Mucosa of descending colon (tissue), 3 donors: ENCODE measurements around the gene TMEM86B. TPM values are rescaled to one million over a fixed set of nuclear protein-coding genes. Genes with fewer than 3 reads are reported as not detected.
A peak's percentile ranks its signal among the peaks of the same experiment; 100 is the strongest.

Experiments used
- ATAC-seq: fragments of 200-7000 bp; cut with Tn5 transposase; one replicate; pipeline ENCODE4 v1.9.1; 2020; ENCODE audit warnings: mild to moderate bottlenecking, moderate library complexity
- DNase-seq, 3 donors: peaks; one replicate each; pipeline ENCODE4 v3.0.0-alpha.2; 2020
- H3K36me3 ChIP-seq: fragments of 200-600 bp; one replicate; pipeline ENCODE4 v1.8.0; 2021; ENCODE audit warnings: low read depth, mild to moderate bottlenecking
- H3K4me1 ChIP-seq: fragments of 200-600 bp; one replicate; pipeline ENCODE4 v1.8.0; 2021; ENCODE audit warnings: low read depth, mild to moderate bottlenecking
- H3K4me3 ChIP-seq: fragments of 200-600 bp; one replicate; pipeline ENCODE4 v1.8.0; 2021; ENCODE audit warnings: mild to moderate bottlenecking
- H3K9me3 ChIP-seq: fragments of 200-600 bp; one replicate; pipeline ENCODE4 v1.8.0; 2021; ENCODE audit warnings: mild to moderate bottlenecking
- intact Hi-C, 2 donors: fragments of 100-400 bp; cut with DNase I in 1 of 2; cut with micrococcal nuclease in 1 of 2; formaldehyde crosslinking; loops; one replicate each; pipeline versions ENCODE4 v1.11.0 to v1.11.1; 2022; cut with DNase I, micrococcal nuclease
- total RNA-seq, 3 donors: library from RNA; stranded (reverse); fragmentation: NEBNext Ultra II Directional in 2 of 3; extraction: Animal tissue kit (Norgen Biotek cat#: 25700) in 2 of 3; gene quantifications; one replicate each; pipeline versions ENCODE4 v1.2.1 to v1.2.4, GENCODE V29; 2021 to 2023
- TF ChIP-seq, protein P1 (sequence below): fragments of 200-600 bp; IDR thresholded peaks from one replicate; pipeline ENCODE4 v1.8.0; 2022; ENCODE audit warnings: antibody characterized with exemption, mild to moderate bottlenecking
- donor health status: DM: no; HTN: no; CAD: no; lungs with moderate emphysema.
- donor health status: DM: no; HTN: no; CAD: no.
- donor health status: DM: no; HTN: yes; CAD: no.

Gene TMEM86B
- total RNA-seq, 3 donors from 2014 or later, result 3.4 to 4.5 (median 3.7) TPM

DNA sequence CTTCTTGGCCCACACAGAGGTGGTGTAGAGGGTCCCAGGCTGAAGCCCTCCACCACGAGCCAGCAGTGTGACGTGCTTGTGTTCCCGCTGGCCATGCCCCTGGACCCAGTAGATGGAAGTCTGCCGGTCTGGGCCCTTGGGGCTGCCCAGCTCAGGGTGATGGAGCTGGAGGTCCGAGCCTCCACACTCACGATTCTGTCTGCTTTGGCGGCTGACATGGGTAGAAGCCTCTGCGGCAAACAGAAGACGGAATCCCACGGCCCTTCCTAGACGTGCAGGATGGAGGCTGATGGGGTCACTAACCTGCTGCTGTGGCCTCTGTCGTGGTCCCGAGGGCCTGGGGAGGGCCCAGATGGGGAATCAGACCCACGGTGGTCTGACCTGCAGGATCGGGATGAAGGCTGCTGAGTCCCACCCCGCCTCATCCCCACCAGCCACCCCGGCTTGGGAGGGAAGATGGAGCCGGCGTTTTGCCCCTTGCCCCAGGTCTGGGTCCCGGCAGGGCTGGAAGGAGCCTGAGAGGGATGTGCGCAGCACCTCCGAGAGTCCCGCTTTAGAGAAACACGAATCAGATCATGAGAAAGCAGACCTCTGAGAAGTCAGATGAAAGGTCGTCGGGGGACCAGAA, 4.4 kb downstream of the TMEM86B start:
- TF ChIP-seq, protein P1, sequence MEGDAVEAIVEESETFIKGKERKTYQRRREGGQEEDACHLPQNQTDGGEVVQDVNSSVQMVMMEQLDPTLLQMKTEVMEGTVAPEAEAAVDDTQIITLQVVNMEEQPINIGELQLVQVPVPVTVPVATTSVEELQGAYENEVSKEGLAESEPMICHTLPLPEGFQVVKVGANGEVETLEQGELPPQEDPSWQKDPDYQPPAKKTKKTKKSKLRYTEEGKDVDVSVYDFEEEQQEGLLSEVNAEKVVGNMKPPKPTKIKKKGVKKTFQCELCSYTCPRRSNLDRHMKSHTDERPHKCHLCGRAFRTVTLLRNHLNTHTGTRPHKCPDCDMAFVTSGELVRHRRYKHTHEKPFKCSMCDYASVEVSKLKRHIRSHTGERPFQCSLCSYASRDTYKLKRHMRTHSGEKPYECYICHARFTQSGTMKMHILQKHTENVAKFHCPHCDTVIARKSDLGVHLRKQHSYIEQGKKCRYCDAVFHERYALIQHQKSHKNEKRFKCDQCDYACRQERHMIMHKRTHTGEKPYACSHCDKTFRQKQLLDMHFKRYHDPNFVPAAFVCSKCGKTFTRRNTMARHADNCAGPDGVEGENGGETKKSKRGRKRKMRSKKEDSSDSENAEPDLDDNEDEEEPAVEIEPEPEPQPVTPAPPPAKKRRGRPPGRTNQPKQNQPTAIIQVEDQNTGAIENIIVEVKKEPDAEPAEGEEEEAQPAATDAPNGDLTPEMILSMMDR, result no peak
- ATAC-seq, result no peak
- Histone ChIP-seq H3K4me3 (no peak overlapping the region), H3K4me1 (no peaks in the 10 kb centered on the region), H3K9me3 (no peaks in the 10 kb centered on the region), H3K36me3 (no peaks in the 10 kb centered on the region)
- intact Hi-C loops, result no loop called here
- no peak for DNase-seq

DNA sequence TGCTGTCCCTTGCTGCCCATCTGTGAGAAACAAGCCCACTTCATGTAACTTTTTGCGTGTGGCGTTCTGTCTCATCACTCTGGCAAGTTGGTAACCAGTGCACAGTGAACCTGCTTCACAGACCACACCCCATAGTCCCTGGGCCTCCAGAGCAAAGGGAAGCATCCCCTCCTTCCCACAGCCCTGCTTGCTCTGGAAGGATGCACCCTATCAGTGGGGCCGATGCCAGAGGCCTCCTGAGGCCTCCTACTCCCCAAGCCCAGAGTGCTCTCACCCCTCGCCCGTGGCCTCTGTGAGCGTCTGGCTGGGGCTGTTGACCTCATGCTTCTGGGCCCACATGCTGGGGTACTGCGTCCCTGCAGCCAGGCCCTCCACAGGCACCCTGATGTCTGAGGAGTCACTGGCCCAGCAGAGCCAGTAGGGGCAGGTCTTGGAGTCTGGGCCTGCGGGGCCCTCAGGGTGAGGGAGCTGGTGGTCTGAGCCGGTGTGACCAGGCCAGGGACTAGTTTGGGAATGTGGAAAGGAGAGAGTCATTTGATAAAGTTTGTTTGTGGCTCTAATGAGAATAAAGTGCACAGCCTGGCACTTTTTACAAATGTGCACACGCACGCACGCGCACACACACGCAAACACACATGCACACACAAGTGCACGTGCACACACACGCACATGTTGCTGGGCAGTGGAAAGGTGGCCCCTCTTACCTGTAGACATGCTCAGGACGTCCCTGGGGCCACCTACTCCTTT, 5.1 kb downstream of the TMEM86B start:
- no peaks in the 10 kb centered on the region for H3K36me3 ChIP-seq
- TF ChIP-seq, protein P1, result no peak
- DNase-seq (no peak), ATAC-seq (peak; percentile 6)
- no peak overlapping the region for H3K4me3 ChIP-seq
- intact Hi-C loops, result no loop called here
- no peaks in the 10 kb centered on the region for H3K4me1 ChIP-seq
- no peaks in the 10 kb centered on the region for H3K9me3 ChIP-seq

DNA sequence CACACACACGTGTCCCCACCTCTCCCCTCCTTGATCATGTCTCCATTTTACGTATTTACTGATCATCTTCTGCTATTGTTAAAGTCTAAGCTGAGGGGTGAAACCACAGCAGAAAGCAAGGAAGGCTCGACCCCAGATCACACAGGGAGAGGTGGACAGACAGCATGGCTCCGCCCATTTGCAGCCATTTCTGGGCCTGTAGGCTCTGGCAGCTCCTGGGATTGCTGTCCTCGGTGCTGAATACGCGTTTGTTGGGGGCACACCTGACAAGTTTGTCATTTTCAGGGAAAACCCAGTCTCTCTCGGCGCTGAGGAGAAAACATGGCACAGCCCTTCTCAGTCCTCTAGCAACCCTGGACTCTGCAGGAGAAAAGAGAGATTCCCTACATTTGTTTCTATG, 8.0 kb downstream of the TMEM86B start:
- Histone ChIP-seq H3K4me3 (no peak overlapping the region), H3K9me3 (no peaks in the 10 kb centered on the region), H3K4me1 (peaks cover 9% of the 10 kb centered on the region), H3K36me3 (no peaks in the 10 kb centered on the region)
- TF ChIP-seq, protein P1, result no peak
- DNase-seq (no peak), ATAC-seq (no peak)
- intact Hi-C loops, result no loop called here

DNA sequence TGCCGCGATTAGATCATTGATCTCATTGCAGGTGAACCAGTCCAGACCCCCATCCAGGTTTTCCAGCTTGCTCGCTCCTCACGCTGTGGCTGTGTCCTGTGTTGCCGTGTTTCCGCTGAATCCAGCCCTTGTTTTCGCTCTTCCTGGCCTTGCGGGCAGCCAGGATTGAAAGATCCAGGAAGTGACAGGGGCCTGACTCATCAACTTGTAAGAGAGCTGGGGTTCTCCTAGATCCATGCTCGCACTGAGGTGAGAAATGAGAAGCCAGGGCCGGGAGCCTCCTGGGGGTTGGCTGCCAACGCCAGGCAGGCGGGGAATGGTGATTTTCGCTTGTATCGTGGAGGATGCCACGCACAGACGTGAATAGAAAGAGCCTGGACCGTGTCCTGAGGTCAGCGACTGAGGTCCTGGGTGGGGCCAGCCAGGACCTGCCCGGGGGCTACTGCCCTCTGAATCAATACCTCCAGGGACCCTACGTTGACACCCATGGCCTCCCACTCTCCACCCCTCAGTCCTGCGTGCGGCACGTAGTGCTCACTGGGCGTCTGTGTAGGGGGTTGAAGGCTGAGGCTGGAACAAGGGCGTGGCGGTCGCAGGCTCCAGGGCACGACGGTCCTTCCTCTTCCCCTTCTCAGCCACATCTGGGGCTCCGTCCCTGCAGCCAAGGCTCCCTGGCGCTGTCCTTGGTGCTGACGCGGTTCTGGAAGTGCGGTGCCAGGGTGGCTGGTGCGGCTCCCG, 11.9 kb downstream of the TMEM86B start:
- TF ChIP-seq, protein P1, result no peak
- Histone ChIP-seq H3K36me3 (no peaks in the 10 kb centered on the region), H3K4me1 (peaks cover 9% of the 10 kb centered on the region), H3K9me3 (no peaks in the 10 kb centered on the region), H3K4me3 (no peak overlapping the region)
- DNase-seq, result peak; percentile 85 to 90 (median 88)
- intact Hi-C loops, result no loop called here
- peak; percentile 95 for ATAC-seq

DNA sequence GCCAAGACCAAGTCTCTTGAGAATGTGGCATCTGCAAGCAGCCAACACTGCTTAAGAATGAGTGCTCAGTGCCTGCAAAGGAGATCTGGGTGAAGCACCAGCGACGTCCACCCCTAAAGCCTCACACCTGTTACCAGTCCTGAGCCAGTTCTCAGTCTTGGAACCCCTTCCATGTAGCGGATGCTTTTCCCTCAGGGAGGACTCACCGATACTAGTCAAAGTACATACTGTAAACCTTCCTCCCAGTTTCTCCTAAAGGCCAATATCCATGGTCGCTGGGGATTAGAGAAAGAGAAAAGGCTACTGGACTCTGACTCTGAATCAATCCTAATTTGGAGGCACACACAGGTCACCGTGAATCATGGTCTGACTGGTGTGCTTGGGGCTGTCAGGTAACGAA, 15.0 kb downstream of the TMEM86B start:
- ATAC-seq (no peak), DNase-seq (no peak)
- no peak overlapping the region for H3K4me3 ChIP-seq
- H3K9me3 ChIP-seq, result no peaks in the 10 kb centered on the region
- no peaks in the 10 kb centered on the region for H3K36me3 ChIP-seq
- H3K4me1 ChIP-seq, result peaks cover 9% of the 10 kb centered on the region
- TF ChIP-seq, protein P1, result no peak
- intact Hi-C loops, result no loop called here
